CD4-positive, alpha-beta T cell treated with Interleukin-6 for 4 hours (primary cell): Measurements from ENCODE around the gene RGS21.

ENCODE experiments used
- DNase-seq: peaks from one replicate; pipeline ENCODE4 v3.0.0-alpha.2; 2020; ENCODE audit warnings: mixed read lengths

RGS21 gene

GRCh38 chr1:192379554-192379953 lies 62.8 kb downstream of the RGS21 start:
- DNase-seq: no peak

- DNase-seq: no peak
These were observed 66.0 kb downstream of the RGS21 start for GRCh38 chr1:192382758-192383157.

GRCh38 chr1:192386051-192386650 lies 69.4 kb downstream of the RGS21 start:
- DNase-seq: no peak

DNA sequence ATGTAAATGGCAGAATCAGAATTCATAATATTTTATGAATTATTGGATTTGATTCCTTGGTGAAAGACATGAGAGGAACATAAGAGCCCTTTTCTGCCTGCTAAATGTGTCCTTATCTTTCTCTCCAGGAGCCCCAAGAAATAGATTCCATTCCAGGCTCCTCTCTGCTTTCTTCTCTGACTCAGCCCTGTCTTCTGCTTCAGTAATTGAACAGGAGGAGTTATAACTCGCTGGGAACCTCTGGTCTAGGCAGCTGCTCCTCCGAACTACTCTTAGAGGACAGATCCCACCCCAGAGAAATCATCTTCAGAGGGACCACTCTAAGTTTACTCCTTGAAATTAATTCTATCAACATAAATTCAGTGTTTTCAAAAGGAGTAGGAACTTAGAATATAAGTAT lies 78.4 kb downstream of the RGS21 start:
- DNase-seq: no peak

DNA sequence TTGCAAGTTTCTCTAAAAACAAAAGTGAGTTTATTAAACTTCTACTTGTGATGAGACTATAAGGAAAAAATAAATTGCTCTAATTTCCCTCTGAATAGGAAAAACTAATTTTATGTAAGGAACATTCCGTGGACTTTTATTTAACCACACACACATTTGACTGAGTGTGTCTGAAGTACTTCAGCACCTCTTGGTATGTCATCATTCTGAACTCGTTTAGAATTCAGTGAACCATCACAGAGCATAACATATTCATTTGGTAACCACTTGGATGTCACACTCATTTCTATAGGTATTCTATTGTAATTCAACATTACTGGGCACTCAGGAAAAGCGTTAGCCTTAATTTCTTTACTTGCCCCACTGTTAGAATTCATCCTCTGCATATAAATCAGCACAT lies 79.1 kb downstream of the RGS21 start:
- no peak for DNase-seq

- no peak for DNase-seq
These were observed 82.4 kb downstream of the RGS21 start for GRCh38 chr1:192399161-192399560.

DNA sequence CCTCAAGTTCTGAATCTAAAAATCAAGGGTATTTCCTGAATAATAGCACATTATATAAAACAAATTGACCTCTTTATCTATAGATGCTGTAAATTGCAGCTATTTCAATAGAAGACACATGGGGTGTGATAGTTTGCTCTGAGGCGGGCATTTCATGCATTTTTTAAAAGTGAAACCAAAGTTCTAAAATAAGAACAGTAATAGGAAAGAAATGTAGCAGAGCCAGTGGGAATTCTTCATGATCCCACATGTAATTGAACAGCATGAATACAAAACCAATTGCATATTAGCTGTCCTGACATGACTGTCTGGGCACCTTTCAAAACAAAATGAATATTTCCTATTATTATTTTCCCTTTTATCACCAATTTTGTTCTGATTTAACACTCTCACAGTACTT lies 85.0 kb downstream of the RGS21 start:
- no peak for DNase-seq

GRCh38 chr1:192402571-192402970 lies 85.8 kb downstream of the RGS21 start:
- no peak for DNase-seq

- DNase-seq: no peak
These were observed 90.4 kb downstream of the RGS21 start for GRCh38 chr1:192407206-192407605.
